ENCODE data around the gene QSOX2.

QSOX2 gene

GRCh38 chr9:136245219-136246150, at the start of gene QSOX2:
Gene QSOX2, minus strand, starts transcription at chr9:136245812. Its CDS starts 9 bp downstream, at chr9:136245803.
- FAIRE-seq = no peak

- no peak for FAIRE-seq
These were observed 49.4 kb upstream of the QSOX2 start for GRCh38 chr9:136295055-136295454.

GRCh38 chr9:136294437-136294836, 48.8 kb upstream of the QSOX2 start:
- FAIRE-seq = no peak

- FAIRE-seq = no peak
These were observed 48.0 kb upstream of the QSOX2 start for GRCh38 chr9:136293476-136294077.

- FAIRE-seq = no peak
These were observed 47.2 kb upstream of the QSOX2 start for GRCh38 chr9:136292591-136293448.

GRCh38 chr9:136292026-136292538, 46.5 kb upstream of the QSOX2 start:
- FAIRE-seq = no peak

GRCh38 chr9:136291306-136292025, 45.9 kb upstream of the QSOX2 start:
- FAIRE-seq = no peak

GRCh38 chr9:136290508-136291000, 44.9 kb upstream of the QSOX2 start:
- no peak for FAIRE-seq

GRCh38 chr9:136289651-136290507, 44.3 kb upstream of the QSOX2 start:
- FAIRE-seq = no peak

GRCh38 chr9:136287960-136288753, 42.5 kb upstream of the QSOX2 start:
- FAIRE-seq = no peak

GRCh38 chr9:136286987-136287379, 41.4 kb upstream of the QSOX2 start:
- FAIRE-seq = no peak

GRCh38 chr9:136286359-136286986, 40.9 kb upstream of the QSOX2 start:
- FAIRE-seq = no peak

- FAIRE-seq = no peak
These were observed 40.1 kb upstream of the QSOX2 start for GRCh38 chr9:136285501-136286358.

- no peak for FAIRE-seq
These were observed 39.3 kb upstream of the QSOX2 start for GRCh38 chr9:136284951-136285350.

GRCh38 chr9:136284311-136284710, 38.7 kb upstream of the QSOX2 start:
- FAIRE-seq = no peak

- no peak for FAIRE-seq
These were observed 38.0 kb upstream of the QSOX2 start for GRCh38 chr9:136283291-136284235.

- FAIRE-seq = no peak
These were observed 36.8 kb upstream of the QSOX2 start for GRCh38 chr9:136282272-136282861.
